Osteoblast (primary cell): ENCODE data around the gene HSDL2. TPM values are rescaled to one million over a fixed set of nuclear protein-coding genes. Genes with fewer than 3 reads are reported as not detected.
"Not testable (repeated sequence)": the region's sequence is repeated elsewhere in the genome, so short reads cannot be mapped to it uniquely, and the experiment has no call there.

ENCODE experiments used
- DNase-seq: peaks from one replicate; pipeline ENCODE4 v3.0.0; 2011; ENCODE audit warnings: low spot score, mixed read lengths; ENCODE audit not compliant: insufficient read length; ENCODE audit errors: missing footprints
- H2AFZ ChIP-seq: 2 replicates; pipeline ENCODE4 v1.6.0; 2011; ENCODE audit warnings: mild to moderate bottlenecking, low read length
- H3K27ac ChIP-seq: 2 replicates; pipeline ENCODE4 v1.5.1; 2011; ENCODE audit warnings: mild to moderate bottlenecking, low read depth, low read length, moderate library complexity
- H3K27me3 ChIP-seq: 2 replicates; pipeline ENCODE4 v1.6.0; 2012; ENCODE audit warnings: mild to moderate bottlenecking, control low read depth, inconsistent platforms, low read length, moderate library complexity; ENCODE audit not compliant: insufficient read depth
- H3K36me3 ChIP-seq: 2 replicates; pipeline ENCODE4 v1.5.1; 2011; ENCODE audit warnings: mild to moderate bottlenecking, low read length, control low read depth, moderate library complexity; ENCODE audit not compliant: insufficient read depth
- H3K4me1 ChIP-seq: 2 replicates; pipeline ENCODE4 v1.5.1; 2011; ENCODE audit warnings: mild to moderate bottlenecking, low read length, control low read depth, moderate library complexity; ENCODE audit not compliant: insufficient read depth
- H3K4me2 ChIP-seq: 2 replicates; pipeline ENCODE4 v1.6.0; 2011; ENCODE audit warnings: mild to moderate bottlenecking, low read length; ENCODE audit not compliant: insufficient read depth
- H3K4me3 ChIP-seq: fragments of 200-600 bp; sonication (generic); 3 replicates; pipeline ENCODE4 v1.5.1; 2012; ENCODE audit warnings: mild to moderate bottlenecking, low read length, inconsistent platforms; ENCODE audit not compliant: insufficient read depth
- H3K79me2 ChIP-seq: 2 replicates; pipeline ENCODE4 v1.6.0; 2012; ENCODE audit warnings: mild to moderate bottlenecking, low read length, control low read depth, inconsistent platforms; ENCODE audit not compliant: insufficient read depth
- H3K9me3 ChIP-seq: 2 replicates; pipeline ENCODE4 v1.5.1; 2011; ENCODE audit warnings: low read depth, low read length, control low read depth
- H4K20me1 ChIP-seq: 2 replicates; pipeline ENCODE4 v1.6.0; 2012; ENCODE audit warnings: mild to moderate bottlenecking, low read length, control low read depth; ENCODE audit not compliant: insufficient read depth
- total RNA-seq: library from RNA; depleted of rRNA; stranded (reverse); fragments of >200 nt; gene quantifications from 2 replicates; pipeline ENCODE4 v1.2.3, GENCODE V29; 2012
- TF ChIP-seq, protein P1 (sequence below): IDR thresholded peaks from 2 replicates; pipeline ENCODE4 v1.5.1; 2011; ENCODE audit warnings: mild to moderate bottlenecking, low read depth, low read length, moderate library complexity; ENCODE audit errors: extremely low read depth

Gene HSDL2
- total RNA-seq, 1 donor: 42.3 TPM

GRCh38 chr9:112391936-112392560 lies 12.1 kb downstream of the HSDL2 start:
- H3K27ac ChIP-seq, H3K36me3 ChIP-seq, DNase-seq, H3K4me3 ChIP-seq, H3K4me2 ChIP-seq, H3K27me3 ChIP-seq, H2AFZ ChIP-seq, H3K9me3 ChIP-seq, H3K4me1 ChIP-seq: not testable (repeated sequence)
- Histone ChIP-seq H4K20me1 (peaks cover 10% of the 10 kb centered on the region), H3K79me2 (peaks cover 35% of the 10 kb centered on the region)

GRCh38 chr9:112393146-112393545 lies 13.2 kb downstream of the HSDL2 start:
- H2AFZ ChIP-seq, DNase-seq, H3K27ac ChIP-seq, H3K4me1 ChIP-seq, H3K27me3 ChIP-seq, H3K36me3 ChIP-seq, H3K4me2 ChIP-seq, H3K4me3 ChIP-seq, H3K9me3 ChIP-seq: not testable (repeated sequence)
- Histone ChIP-seq H4K20me1 (peaks cover 10% of the 10 kb centered on the region), H3K79me2 (peaks cover 26% of the 10 kb centered on the region)

DNA sequence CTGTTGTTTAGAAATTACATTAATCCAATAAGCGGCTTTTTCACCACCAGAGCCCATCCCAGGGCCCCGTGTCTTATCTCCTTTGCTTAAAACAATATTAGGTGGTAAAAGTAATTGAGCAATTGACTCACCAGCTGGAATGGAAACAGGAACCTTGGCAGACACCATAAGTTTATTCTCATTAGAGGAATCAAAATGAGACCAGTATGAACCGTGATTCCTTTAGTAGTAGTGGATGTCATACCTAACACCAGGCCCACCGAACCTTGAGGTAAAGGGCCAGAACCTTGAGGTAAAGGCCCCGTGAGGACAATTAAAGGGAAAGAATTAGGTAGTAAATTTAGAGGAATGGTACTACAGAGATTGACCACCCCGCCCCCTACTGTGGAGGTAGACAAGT lies 16.5 kb downstream of the HSDL2 start:
- Histone ChIP-seq H3K27ac (no peak overlapping the region), H3K4me2 (no peak overlapping the region), H3K27me3 (no peaks in the 10 kb centered on the region), H2AFZ (no peak overlapping the region), H3K9me3 (no peaks in the 10 kb centered on the region), H4K20me1 (peaks cover 5% of the 10 kb centered on the region), H3K36me3 (no peaks in the 10 kb centered on the region), H3K4me1 (no peaks in the 10 kb centered on the region), H3K79me2 (peaks cover 12% of the 10 kb centered on the region), H3K4me3 (no peak overlapping the region)
- no peak for DNase-seq
- TF ChIP-seq, protein P1, sequence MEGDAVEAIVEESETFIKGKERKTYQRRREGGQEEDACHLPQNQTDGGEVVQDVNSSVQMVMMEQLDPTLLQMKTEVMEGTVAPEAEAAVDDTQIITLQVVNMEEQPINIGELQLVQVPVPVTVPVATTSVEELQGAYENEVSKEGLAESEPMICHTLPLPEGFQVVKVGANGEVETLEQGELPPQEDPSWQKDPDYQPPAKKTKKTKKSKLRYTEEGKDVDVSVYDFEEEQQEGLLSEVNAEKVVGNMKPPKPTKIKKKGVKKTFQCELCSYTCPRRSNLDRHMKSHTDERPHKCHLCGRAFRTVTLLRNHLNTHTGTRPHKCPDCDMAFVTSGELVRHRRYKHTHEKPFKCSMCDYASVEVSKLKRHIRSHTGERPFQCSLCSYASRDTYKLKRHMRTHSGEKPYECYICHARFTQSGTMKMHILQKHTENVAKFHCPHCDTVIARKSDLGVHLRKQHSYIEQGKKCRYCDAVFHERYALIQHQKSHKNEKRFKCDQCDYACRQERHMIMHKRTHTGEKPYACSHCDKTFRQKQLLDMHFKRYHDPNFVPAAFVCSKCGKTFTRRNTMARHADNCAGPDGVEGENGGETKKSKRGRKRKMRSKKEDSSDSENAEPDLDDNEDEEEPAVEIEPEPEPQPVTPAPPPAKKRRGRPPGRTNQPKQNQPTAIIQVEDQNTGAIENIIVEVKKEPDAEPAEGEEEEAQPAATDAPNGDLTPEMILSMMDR: no peak

DNA sequence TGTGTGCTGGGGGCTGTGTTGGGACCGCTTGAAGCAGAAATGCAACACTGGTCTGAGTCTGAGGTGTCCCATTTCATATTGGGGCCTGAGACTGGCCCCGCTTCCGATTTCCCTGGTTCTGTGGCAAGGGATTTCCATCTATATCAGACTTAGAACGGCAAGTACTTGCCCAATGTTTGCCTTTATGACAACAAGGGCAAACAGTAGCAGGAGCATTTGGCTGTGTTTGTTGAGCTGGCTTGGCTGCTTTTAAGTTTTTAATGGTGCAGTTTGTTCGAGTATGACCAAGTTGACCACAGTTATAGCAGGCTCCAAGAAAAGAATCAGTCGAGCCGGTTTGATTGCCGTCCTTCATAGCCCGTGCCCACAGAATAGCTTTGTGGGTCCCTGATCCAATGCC lies 17.0 kb downstream of the HSDL2 start:
- no peak overlapping the region for H3K4me3 ChIP-seq
- H3K27me3 ChIP-seq: no peaks in the 10 kb centered on the region
- H3K36me3 ChIP-seq: no peaks in the 10 kb centered on the region
- H3K9me3 ChIP-seq: no peaks in the 10 kb centered on the region
- no peaks in the 10 kb centered on the region for H3K4me1 ChIP-seq
- TF ChIP-seq, protein P1: no peak
- no peak overlapping the region for H2AFZ ChIP-seq
- peaks cover 5% of the 10 kb centered on the region for H4K20me1 ChIP-seq
- no peak overlapping the region for H3K27ac ChIP-seq
- H3K79me2 ChIP-seq: peaks cover 12% of the 10 kb centered on the region
- H3K4me2 ChIP-seq: no peak overlapping the region
- no peak for DNase-seq

GRCh38 chr9:112401175-112401815 lies 21.4 kb downstream of the HSDL2 start:
- no peak for DNase-seq
- Histone ChIP-seq H3K4me1 (peaks cover 4% of the 10 kb centered on the region), H3K4me3 (no peak overlapping the region), H3K27ac (no peak overlapping the region), H4K20me1 (peaks cover 8% of the 10 kb centered on the region), H3K27me3 (no peaks in the 10 kb centered on the region), H3K36me3 (peaks cover 8% of the 10 kb centered on the region), H3K79me2 (peaks cover 12% of the 10 kb centered on the region), H3K4me2 (no peak overlapping the region), H3K9me3 (no peaks in the 10 kb centered on the region), H2AFZ (no peak overlapping the region)
- TF ChIP-seq, protein P1: no peak
